GM21526 (cell line): ENCODE results near the gene FGF6.
"Not testable (repeated sequence)": the region's sequence is repeated elsewhere in the genome, so short reads cannot be mapped to it uniquely, and the experiment has no call there.

Experiments
- ATAC-seq: cut with Tn5 transposase; IDR thresholded peaks from one replicate; pipeline ENCODE4 v1.9.1; 2021; ENCODE audit warnings: moderate library complexity; ENCODE audit not compliant: unreplicated experiment, low FRiP score

FGF6 gene

DNA sequence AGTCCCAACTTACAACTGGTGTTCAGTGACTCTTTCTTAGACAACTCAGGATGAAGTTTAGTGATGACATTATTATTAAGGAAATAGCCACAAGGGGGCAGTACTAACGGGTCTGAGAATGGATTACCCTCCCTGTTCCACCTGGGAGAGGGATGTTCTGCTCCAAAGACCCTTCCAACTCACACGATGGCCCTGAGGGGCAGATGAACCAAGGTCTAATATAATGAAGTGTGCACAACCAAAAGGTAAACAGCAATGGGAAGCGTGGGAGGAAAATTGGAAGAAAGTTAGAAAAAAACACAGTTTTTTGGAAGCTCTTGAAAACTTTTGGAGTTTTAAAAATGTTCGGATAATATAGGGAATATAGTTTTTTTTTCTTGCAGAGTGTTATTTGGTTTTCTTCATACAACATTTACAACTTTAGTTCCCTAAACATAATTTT is 24.0 kb downstream of the FGF6 start:
- no peak for ATAC-seq

DNA sequence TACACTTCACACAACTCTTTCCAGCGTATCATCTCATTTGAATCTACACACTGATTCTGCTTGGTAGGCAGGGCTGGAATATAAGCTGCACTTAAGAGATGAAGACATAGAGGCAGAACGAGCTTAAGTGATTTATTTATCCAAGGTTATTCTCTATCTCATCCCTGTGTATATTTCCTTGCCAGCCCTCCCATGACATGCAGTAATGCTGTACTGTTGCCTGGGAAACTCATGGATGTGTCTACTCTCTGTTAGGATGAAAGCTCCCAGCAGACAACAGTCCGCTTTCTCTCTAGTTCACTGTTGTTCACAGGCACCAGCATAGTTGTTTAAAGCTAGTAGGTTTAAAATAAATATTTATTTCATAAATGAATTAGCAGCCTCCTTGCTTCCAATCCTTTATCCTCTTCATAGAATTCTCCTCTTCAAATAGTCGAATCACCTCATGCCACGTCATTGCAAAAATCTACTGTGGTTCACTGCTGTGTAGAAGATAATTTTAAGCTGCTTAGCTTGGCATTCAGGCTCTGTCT is 25.4 kb downstream of the FGF6 start:
- ATAC-seq: no peak

DNA sequence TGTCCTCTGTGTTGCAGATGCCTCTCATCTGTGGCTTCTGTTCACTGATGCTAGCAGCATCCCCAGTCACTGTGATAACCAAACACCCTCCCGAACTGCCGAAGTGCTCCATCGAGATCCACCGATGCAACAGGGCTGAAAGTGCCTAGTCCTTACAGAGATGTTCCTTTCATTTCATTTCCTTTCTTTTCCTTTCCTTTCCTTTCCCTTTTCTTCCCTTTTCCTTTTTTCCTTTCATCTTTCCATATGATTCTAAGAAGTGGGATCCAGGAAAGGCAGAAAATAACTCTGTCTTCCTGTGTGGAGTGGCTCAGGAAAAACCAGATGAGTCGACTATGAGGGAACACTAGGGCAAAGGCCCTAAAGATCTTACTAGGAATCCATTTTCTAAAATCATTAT is 26.7 kb downstream of the FGF6 start:
- no peak for ATAC-seq

DNA sequence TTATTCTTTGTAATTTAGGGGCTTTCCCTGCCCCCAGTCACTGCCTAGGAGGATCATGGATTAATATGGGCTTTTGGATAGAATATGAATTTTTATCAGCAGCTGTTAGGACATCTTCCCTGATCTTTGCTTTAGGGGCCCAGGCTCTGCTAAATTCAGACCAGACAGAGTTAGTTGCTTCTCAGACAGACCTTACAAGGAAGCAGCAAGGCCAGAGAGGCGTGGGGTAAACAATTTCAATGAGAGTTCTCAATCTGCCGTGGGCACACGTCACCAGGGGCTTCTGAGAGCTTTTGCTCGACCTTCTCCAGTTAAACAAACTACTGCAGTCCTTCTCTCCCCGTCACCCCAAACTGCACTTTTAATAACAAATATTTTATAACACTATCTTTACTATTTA is 27.7 kb downstream of the FGF6 start:
- ATAC-seq: no peak

DNA sequence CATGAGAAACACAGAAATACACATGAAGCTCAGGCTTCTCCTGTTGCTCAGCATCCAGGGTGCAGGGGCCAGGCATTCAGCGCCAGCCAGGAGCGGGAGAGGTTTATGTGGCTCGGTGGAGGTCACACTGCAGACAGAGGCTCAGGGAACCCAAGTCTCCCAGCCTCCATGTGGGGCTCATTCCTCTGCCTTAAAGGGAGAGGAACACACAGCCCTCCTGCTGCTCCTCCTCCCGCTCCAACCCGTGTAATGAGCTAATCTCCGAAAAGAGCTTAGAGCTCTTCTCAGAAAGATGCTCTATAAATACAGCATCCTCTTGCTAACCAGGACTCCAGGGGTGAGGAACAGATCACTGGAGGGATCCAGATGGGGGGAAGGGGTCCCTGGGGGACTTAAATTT is 28.2 kb downstream of the FGF6 start:
- ATAC-seq: no peak

DNA sequence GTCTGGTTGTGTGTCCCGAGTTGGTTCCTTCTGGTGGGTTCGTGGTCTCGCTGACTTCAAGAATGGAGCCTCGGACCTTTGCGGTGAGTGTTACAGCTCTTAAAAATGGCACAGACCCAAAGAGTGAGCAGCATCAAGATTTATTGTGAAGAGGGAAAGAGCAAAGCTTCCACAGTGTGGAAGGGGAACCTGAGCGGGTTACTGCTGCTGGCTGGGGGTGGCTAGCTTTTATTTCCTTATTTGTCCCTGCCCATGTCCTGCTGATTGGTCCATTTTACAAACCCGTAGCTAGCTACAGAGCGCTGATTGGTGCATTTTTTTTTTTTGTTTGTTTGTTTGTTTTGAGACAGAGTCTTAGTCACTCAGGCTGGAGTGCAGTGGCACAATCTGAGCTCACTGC is 29.3 kb downstream of the FGF6 start:
- ATAC-seq: no peak

DNA sequence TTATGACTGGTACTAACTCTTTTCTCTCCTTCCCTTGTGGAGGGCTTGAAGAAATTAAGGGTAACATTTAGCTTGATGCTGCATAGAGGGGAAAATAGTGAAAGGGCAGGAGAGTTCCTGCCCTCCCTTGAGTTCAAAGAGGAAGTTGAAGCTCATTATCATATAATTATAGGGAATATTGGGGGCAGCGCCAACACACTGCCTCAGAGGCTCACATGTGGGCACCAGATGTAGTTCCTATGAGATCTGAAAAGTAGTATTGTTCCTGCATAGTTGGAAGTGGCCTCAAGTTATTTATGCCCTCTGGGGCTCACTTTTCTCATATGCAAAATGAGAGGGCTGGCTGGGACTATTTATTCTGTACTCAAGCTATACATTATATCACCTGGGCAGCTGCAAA is 33.1 kb downstream of the FGF6 start:
- ATAC-seq: no peak

DNA sequence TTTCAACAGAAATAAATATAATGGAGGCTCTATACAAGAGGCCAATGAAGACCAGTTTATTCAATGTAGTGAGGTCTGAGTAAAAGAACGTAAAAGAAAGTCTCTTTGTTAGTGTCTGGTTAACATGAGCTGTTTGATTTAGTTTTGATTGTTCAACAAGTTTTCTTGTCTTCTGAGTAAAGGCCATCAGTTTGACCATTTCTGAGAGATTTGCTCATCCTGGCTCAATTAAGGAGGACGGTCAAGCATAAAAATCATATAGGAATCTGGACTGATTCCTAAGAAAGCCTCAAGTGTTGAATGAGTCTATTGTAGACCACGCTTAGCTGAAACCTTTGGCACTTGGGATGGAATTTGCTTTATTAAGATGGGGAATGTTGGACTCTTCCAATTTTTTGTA is 33.6 kb downstream of the FGF6 start:
- no peak for ATAC-seq

DNA sequence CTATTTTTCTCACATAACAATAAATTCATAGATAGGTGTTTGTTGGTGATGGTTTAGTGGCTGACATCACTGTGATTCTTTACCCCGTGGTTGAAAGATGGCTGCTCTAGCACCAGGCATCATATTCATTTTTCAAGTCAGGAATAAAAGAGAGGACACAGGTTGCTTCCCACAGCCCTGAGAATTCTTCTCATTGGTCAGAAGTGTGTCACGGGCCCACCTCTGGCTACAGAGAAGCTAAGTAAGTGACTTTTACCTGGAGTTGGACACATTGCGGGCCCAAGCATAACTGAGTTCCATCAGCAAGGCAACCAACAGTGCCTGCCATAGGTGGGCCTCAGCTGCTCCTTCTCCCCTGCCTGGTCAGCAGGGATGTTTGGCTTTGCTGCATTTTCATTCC is 38.5 kb downstream of the FGF6 start:
- ATAC-seq: no peak

DNA sequence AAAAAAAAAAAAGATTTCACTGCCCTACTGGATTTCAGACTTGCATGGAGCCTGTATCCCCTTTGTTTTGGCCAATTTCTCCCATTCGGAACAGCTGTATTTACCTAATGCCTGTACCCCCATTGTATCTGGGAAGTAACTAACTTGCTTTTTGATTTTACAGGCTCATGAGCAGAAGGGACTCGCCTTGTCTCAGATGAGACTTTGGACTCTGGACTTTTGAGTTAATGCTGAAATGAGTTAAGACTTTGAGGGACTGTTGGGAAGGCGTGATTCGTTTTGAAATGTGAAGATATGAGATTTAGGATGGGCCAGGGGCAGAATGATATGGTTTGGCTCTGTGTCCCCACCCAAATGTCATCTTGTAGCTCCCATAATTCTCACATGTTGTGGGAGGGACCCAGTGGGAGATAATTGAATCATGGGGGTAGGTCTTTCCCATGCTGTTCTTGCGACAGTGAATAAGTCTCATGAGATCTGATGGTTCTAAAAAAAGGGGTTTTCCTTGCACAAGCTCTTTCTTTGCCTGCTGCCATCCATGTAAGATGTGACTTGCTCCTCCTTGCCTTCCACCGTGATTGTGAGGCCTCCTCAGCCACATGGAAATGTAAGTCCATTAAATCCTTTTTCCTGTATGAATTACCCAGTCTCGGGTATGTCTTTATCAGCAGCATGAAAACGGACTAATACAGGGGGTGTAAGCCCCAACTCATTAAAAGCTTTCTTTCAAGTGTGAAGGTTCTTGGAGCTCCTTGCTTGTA is 40.6 kb downstream of the FGF6 start:
- not testable (repeated sequence) for ATAC-seq

DNA sequence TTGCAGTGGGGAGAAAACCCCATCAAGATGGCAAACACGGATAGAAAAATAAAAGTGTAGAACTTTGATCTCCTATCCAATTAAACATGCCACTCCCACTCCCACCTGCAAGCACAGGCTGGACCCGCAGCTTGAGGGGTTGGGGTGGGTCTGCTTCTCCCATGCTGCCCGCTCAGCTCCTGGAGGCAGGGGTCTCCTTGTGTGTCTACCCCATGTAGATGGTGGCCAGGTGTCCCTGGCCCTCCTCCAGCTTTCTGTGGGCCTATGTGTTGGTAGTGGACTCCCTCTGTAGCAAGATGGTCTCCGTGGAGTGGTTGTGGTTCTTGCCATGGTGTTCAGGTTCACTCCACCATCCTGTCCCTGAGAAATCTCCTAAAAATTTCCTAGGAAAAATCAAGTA is 42.6 kb downstream of the FGF6 start:
- ATAC-seq: no peak

DNA sequence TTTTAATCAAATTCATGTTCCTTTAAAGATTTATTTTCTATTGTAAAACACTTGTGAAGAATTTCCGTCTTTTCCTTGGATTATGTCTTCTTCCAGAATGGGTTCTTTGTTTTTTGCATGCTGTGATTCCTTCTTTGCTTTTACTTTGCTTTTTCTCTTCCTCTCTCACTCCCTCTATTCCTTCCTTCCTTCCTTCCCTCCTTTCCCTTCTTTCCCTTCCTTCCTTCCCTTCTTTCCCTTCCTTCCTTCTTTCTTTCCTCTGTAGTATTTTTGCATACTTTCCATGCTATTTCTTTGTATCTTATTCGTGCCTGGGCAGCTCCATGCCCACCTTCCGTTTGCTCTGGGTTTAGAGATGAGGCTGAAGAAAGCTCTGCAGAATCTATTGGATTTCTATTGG is 44.5 kb downstream of the FGF6 start:
- no peak for ATAC-seq

DNA sequence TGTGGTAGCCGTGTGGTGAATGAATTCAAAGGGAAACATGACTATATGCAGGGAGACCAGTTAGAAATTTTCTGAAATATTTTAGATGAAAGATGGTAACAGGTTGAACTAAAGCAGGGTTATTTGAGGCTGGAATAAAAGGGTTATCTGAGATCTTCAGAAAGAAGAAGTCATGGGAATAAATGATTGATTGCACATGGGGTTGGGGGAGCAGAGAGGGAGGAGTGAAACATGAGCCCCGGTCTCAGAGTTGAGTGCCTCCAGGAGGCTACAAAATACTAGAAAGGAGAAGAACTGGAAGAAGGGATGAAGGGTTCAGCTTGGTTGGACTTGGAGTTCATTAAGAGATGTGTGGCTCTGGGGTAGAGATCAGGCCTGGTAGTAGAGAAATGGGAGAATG is 49.8 kb downstream of the FGF6 start:
- no peak for ATAC-seq

DNA sequence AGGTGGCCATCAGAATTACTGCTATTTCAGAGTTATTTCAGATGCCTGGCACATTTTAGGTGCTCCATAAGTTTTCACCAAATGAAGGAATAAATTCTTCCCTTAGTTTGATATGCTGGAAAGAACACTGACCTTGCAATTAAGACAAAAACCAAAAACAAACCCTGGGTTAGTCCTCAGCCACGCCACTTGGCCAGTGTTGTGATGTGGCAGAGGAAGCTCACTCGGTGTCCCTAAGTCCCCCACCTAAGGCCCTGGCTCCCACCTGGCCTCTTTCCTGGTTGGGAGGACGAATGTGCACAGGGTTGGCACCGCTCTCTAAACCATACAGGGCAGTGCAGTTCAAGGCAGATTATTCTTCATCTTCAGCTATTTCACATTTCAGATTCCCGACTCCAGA is 52.4 kb downstream of the FGF6 start:
- ATAC-seq: no peak

DNA sequence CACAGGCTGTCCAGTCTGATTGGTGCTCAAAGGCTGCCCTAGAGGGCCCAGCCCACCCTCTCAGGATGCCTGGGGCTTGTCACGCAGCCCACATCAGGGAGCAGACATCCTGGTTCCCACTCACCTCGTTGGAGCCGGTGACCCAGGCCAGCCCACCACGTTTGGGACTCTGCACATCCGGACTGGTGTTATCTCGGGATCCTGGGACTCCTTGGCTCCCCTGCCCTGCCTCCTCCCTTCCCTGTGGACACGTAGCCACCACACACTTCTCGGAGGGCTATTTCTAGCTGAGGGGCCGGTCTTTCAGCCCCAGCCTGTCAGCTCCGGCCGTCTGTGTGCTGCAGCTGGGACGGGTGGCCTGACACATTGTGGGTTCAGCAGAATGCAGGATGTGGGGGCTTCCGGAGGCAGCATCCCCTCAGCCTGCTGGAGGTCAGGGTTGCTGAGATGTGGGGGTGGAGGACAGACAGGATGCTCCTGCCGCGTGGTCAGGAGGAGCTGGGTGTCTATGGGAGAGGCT is 53.3 kb downstream of the FGF6 start:
- no peak for ATAC-seq

DNA sequence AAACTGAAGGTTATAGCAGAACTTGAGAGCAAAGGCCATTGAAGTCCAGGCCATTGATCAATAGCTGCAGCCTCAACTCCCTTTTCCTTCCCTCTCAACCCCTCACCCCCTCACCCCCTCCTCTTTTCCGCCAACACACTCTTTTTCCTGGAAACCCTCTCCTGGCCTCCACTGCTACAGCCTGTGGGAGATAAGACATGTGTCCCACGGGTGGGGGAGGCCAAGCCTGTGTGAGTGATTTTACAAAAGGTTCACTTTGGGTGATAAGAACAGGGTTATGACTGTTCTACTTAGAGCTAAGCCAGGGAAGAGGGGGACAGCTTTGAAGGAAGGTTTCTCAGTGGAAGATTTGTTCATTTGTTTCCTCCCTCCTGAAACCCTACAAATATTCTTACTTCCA is 57.0 kb downstream of the FGF6 start:
- no peak for ATAC-seq

DNA sequence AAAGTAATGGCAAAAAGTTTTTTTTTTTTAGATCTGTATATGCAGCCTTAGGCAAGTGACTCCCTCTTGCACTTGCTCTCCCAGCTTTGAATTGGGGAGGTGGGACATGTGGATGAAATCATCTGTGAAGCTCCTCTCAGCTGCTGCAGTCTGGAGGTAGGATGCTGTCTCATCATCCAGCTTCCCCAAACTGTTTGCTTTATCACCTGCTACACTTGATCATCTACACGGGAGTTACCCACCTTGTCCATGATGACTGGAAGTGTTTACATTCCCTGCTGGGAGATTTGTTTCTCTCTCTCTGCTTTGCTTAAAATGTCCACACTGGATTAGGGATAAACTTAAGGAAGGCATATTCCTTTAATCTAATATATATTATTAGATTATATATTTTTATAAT is 57.6 kb downstream of the FGF6 start:
- ATAC-seq: no peak

DNA sequence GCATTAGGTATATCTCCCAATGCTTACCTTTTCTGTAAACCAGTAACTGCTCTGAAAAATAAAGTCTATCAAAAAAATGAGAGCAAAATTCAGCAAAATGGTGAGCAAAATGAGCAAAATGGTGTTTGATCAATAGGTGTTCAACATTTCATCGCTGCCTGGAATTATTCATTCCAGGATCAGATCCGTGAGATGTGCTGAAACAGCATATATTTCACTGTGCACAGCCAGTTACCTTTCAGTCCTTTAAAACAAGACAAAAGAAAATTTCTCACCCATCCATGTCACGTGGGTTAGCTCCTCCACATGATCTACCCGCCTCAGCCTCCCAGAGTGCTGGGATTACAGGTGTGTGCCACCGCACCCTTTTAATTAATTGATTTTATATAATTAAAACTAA is 58.0 kb downstream of the FGF6 start:
- no peak for ATAC-seq

DNA sequence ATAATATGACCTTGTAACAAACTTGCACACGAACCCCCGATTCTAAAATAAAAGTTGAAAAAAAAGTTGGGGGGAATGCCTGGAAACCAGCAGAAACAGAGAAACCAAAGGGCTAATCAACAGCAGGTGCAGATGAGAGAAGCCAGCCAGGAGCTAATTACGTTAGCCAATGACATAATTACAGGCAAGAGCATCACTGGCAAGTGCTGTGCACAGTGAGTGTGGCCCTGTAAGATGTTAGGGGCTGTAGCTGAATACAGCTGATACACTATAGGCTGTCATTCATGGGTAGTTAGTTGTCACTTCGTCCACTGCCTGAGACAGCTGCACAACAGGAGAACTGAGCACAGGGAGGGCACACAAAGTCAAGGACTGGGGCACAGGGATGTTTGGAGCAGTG is 58.8 kb downstream of the FGF6 start:
- ATAC-seq: no peak
